ENCODE data around the gene GUCY1B1. TPM values are rescaled to one million over a fixed set of nuclear protein-coding genes. Genes with fewer than 3 reads are reported as not detected.
A peak's percentile ranks its signal among the peaks of the same experiment; 100 is the strongest.

Gene GUCY1B1
- total RNA-seq, result 0.30 and 0.32 TPM in 2 replicates

GRCh38 chr4:155758481-155759371 is at the start of gene GUCY1B1:
Gene GUCY1B1 (plus strand): TSS chr4:155759021. CDS start chr4:155759141, 120 bp downstream.
- DNase-seq (ENCODE audit: low spot score), result peak; percentile 68
- Mint-ChIP-seq H3K4me1 (ENCODE audit: low read depth) (peaks cover 4% of the 10 kb centered on the region), H3K36me3 (ENCODE audit: low read depth) (peaks cover 3% of the 10 kb centered on the region), H3K27me3 (ENCODE audit: low read depth) (peaks cover 31% of the 10 kb centered on the region), H3K9me3 (no peaks in the 10 kb centered on the region), H3K27ac (no peak within 1 kb of the TSS), H3K4me3 (ENCODE audit: low read depth) (peak within 1 kb of the TSS; percentile 13)
- intact Hi-C loops (cut with micrococcal nuclease), result no loop called here

GRCh38 chr4:155709918-155710317 is 48.9 kb upstream of the GUCY1B1 start:
- intact Hi-C loops (cut with micrococcal nuclease), result no loop called here
- no peak overlapping the region for H3K4me3 Mint-ChIP-seq (ENCODE audit: low read depth)
- no peaks in the 10 kb centered on the region for H3K9me3 Mint-ChIP-seq
- no peak for DNase-seq (ENCODE audit: low spot score)
- H3K27me3 Mint-ChIP-seq (ENCODE audit: low read depth), result peaks cover 3% of the 10 kb centered on the region
- H3K4me1 Mint-ChIP-seq (ENCODE audit: low read depth), result no peaks in the 10 kb centered on the region
- H3K36me3 Mint-ChIP-seq (ENCODE audit: low read depth), result no peaks in the 10 kb centered on the region
- H3K27ac Mint-ChIP-seq, result no peak overlapping the region

- Mint-ChIP-seq H3K36me3 (ENCODE audit: low read depth) (no peaks in the 10 kb centered on the region), H3K27ac (no peak overlapping the region), H3K4me3 (ENCODE audit: low read depth) (no peak overlapping the region), H3K9me3 (no peaks in the 10 kb centered on the region), H3K4me1 (ENCODE audit: low read depth) (no peaks in the 10 kb centered on the region), H3K27me3 (ENCODE audit: low read depth) (peaks cover 2% of the 10 kb centered on the region)
- DNase-seq (ENCODE audit: low spot score), result no peak
- intact Hi-C loops (cut with micrococcal nuclease), result no loop called here
These were observed 47.3 kb upstream of the GUCY1B1 start for GRCh38 chr4:155711556-155711955.

GRCh38 chr4:155712846-155713245 is 46.0 kb upstream of the GUCY1B1 start:
- Mint-ChIP-seq H3K27ac (no peak overlapping the region), H3K27me3 (ENCODE audit: low read depth) (peaks cover 2% of the 10 kb centered on the region), H3K36me3 (ENCODE audit: low read depth) (no peaks in the 10 kb centered on the region), H3K4me3 (ENCODE audit: low read depth) (no peak overlapping the region), H3K4me1 (ENCODE audit: low read depth) (no peaks in the 10 kb centered on the region), H3K9me3 (no peaks in the 10 kb centered on the region)
- intact Hi-C loops (cut with micrococcal nuclease), result no loop called here
- no peak for DNase-seq (ENCODE audit: low spot score)

- Mint-ChIP-seq H3K27ac (no peak overlapping the region), H3K4me3 (ENCODE audit: low read depth) (no peak overlapping the region), H3K9me3 (no peaks in the 10 kb centered on the region), H3K27me3 (ENCODE audit: low read depth) (peaks cover 2% of the 10 kb centered on the region), H3K4me1 (ENCODE audit: low read depth) (no peaks in the 10 kb centered on the region), H3K36me3 (ENCODE audit: low read depth) (no peaks in the 10 kb centered on the region)
- intact Hi-C loops (cut with micrococcal nuclease), result no loop called here
- no peak for DNase-seq (ENCODE audit: low spot score)
These were observed 44.9 kb upstream of the GUCY1B1 start for GRCh38 chr4:155713911-155714310.

- H3K27me3 Mint-ChIP-seq (ENCODE audit: low read depth), result peaks cover 2% of the 10 kb centered on the region
- H3K9me3 Mint-ChIP-seq, result no peaks in the 10 kb centered on the region
- no peaks in the 10 kb centered on the region for H3K4me1 Mint-ChIP-seq (ENCODE audit: low read depth)
- DNase-seq (ENCODE audit: low spot score), result no peak
- H3K36me3 Mint-ChIP-seq (ENCODE audit: low read depth), result no peaks in the 10 kb centered on the region
- intact Hi-C loops (cut with micrococcal nuclease), result no loop called here
- H3K27ac Mint-ChIP-seq, result no peak overlapping the region
- H3K4me3 Mint-ChIP-seq (ENCODE audit: low read depth), result no peak overlapping the region
These were observed 36.5 kb upstream of the GUCY1B1 start for GRCh38 chr4:155722336-155722735.

GRCh38 chr4:155722816-155723499 is 35.9 kb upstream of the GUCY1B1 start:
- no peak overlapping the region for H3K27ac Mint-ChIP-seq

GRCh38 chr4:155724731-155725130 is 34.1 kb upstream of the GUCY1B1 start:
- Mint-ChIP-seq H3K4me3 (ENCODE audit: low read depth) (no peak overlapping the region), H3K4me1 (ENCODE audit: low read depth) (no peaks in the 10 kb centered on the region)

More at GRCh38 chr4:155722816-155723499, 35.9 kb upstream of the GUCY1B1 start:
- Mint-ChIP-seq H3K4me3 (ENCODE audit: low read depth) (no peak overlapping the region), H3K27me3 (ENCODE audit: low read depth) (peaks cover 2% of the 10 kb centered on the region), H3K9me3 (no peaks in the 10 kb centered on the region), H3K36me3 (ENCODE audit: low read depth) (no peaks in the 10 kb centered on the region), H3K4me1 (ENCODE audit: low read depth) (no peaks in the 10 kb centered on the region)
- intact Hi-C loops (cut with micrococcal nuclease), result no loop called here
- DNase-seq (ENCODE audit: low spot score), result no peak

GRCh38 chr4:155734065-155734464 is 24.8 kb upstream of the GUCY1B1 start:
- Mint-ChIP-seq H3K4me1 (ENCODE audit: low read depth) (no peaks in the 10 kb centered on the region), H3K4me3 (ENCODE audit: low read depth) (no peak overlapping the region), H3K36me3 (ENCODE audit: low read depth) (no peaks in the 10 kb centered on the region), H3K27me3 (ENCODE audit: low read depth) (peaks cover 2% of the 10 kb centered on the region), H3K27ac (no peak overlapping the region), H3K9me3 (no peaks in the 10 kb centered on the region)
- intact Hi-C loops (cut with micrococcal nuclease), result no loop called here
- no peak for DNase-seq (ENCODE audit: low spot score)

More at GRCh38 chr4:155724731-155725130, 34.1 kb upstream of the GUCY1B1 start:
- H3K27ac Mint-ChIP-seq, result no peak overlapping the region
- H3K9me3 Mint-ChIP-seq, result no peaks in the 10 kb centered on the region
- intact Hi-C loops (cut with micrococcal nuclease), result no loop called here
- H3K27me3 Mint-ChIP-seq (ENCODE audit: low read depth), result peaks cover 2% of the 10 kb centered on the region
- DNase-seq (ENCODE audit: low spot score), result no peak
- no peaks in the 10 kb centered on the region for H3K36me3 Mint-ChIP-seq (ENCODE audit: low read depth)

GRCh38 chr4:155734951-155735350 is 23.9 kb upstream of the GUCY1B1 start:
- peaks cover 2% of the 10 kb centered on the region for H3K27me3 Mint-ChIP-seq (ENCODE audit: low read depth)
- H3K36me3 Mint-ChIP-seq (ENCODE audit: low read depth), result no peaks in the 10 kb centered on the region
- no peak for DNase-seq (ENCODE audit: low spot score)
- no peak overlapping the region for H3K4me3 Mint-ChIP-seq (ENCODE audit: low read depth)
- no peaks in the 10 kb centered on the region for H3K9me3 Mint-ChIP-seq
- intact Hi-C loops (cut with micrococcal nuclease), result no loop called here
- H3K4me1 Mint-ChIP-seq (ENCODE audit: low read depth), result no peaks in the 10 kb centered on the region
- no peak overlapping the region for H3K27ac Mint-ChIP-seq

GRCh38 chr4:155735496-155735895 is 23.3 kb upstream of the GUCY1B1 start:
- Mint-ChIP-seq H3K36me3 (ENCODE audit: low read depth) (no peaks in the 10 kb centered on the region), H3K4me3 (ENCODE audit: low read depth) (no peak overlapping the region), H3K27ac (no peak overlapping the region), H3K9me3 (no peaks in the 10 kb centered on the region), H3K27me3 (ENCODE audit: low read depth) (peaks cover 2% of the 10 kb centered on the region), H3K4me1 (ENCODE audit: low read depth) (no peaks in the 10 kb centered on the region)
- intact Hi-C loops (cut with micrococcal nuclease), result no loop called here
- no peak for DNase-seq (ENCODE audit: low spot score)

GRCh38 chr4:155738548-155738947 is 20.3 kb upstream of the GUCY1B1 start:
- no peak overlapping the region for H3K27ac Mint-ChIP-seq
- H3K36me3 Mint-ChIP-seq (ENCODE audit: low read depth), result no peaks in the 10 kb centered on the region
- intact Hi-C loops (cut with micrococcal nuclease), result no loop called here
- no peaks in the 10 kb centered on the region for H3K4me1 Mint-ChIP-seq (ENCODE audit: low read depth)
- no peak overlapping the region for H3K4me3 Mint-ChIP-seq (ENCODE audit: low read depth)
- no peak for DNase-seq (ENCODE audit: low spot score)
- no peaks in the 10 kb centered on the region for H3K27me3 Mint-ChIP-seq (ENCODE audit: low read depth)
- H3K9me3 Mint-ChIP-seq, result no peaks in the 10 kb centered on the region

- Mint-ChIP-seq H3K27ac (no peak overlapping the region), H3K36me3 (ENCODE audit: low read depth) (no peaks in the 10 kb centered on the region), H3K27me3 (ENCODE audit: low read depth) (no peaks in the 10 kb centered on the region), H3K4me1 (ENCODE audit: low read depth) (no peaks in the 10 kb centered on the region), H3K4me3 (ENCODE audit: low read depth) (no peak overlapping the region), H3K9me3 (no peaks in the 10 kb centered on the region)
- intact Hi-C loops (cut with micrococcal nuclease), result no loop called here
- no peak for DNase-seq (ENCODE audit: low spot score)
These were observed 17.3 kb upstream of the GUCY1B1 start for GRCh38 chr4:155741546-155741945.

Measured in activated T-helper 2 cell treated with anti-CD3 and anti-CD28 coated beads, Interferon-gamma antibody, Interleukin-2, Interleukin-4, amounts not matched to agents 10 μg/mL and 5 μg/mL and 100 μg/mL, durations not matched to agents 14 hours and 24 hours and 36 hours (primary cell).